NK-92 (cell line): Measurements from ENCODE around the gene STEAP4.

Experiments used
- DNase-seq: peaks from one replicate; lab custom pipeline; 2025; ENCODE audit not compliant: unreplicated experiment; lab: John Stamatoyannopoulos, UW

Gene STEAP4

DNA sequence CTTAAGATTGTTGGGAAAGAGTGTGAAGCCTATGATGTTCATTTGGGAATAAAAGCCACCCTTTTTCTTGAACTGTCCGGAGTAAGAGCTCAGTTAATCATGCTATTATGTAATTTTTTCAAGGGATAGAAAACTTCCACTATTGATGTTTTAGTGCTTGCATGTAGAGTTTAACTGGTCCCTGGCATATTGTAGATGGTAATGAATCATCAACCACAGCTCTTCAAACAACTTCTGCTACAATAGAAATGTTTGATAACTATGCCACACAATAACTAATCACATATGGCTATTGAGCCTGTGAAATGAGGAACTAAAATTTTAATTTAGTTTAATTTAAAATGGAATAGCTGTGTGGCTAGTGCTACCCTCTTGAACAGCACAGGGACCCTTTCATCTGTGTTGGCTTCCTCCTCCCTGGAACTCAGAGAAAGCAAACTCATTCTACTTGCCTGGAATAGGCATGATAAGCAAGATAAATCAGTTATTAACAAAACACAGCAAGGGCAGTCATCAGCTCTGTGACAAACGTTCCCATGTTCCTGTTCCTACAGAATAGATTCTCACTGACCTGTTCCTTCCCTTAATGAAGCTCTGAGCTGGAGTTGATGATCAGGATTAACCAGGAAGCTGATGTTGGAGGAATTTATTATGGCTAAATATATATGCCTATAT lies 82.0 kb downstream of the STEAP4 start:
- no peak for DNase-seq

DNA sequence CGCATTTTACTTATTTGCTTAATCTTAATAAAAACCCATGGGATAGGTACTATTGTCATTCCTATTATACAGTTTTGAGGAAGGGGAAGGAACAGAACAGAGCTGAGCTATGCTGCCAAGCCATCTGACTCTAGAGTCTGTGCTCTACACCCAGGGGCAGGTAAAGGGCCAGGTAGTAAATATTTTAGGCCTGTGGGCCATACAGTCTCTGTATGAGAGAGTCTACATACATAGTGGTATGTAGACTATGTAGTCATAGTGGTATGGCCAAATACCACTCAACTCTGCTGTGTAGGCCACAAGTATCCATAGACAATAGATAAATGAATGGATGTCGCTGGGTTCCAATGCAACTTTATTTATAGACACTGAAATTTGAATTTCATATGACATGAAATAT lies 83.4 kb downstream of the STEAP4 start:
- DNase-seq, result no peak
